GM19455 (cell line): ENCODE data around the gene RNF26.

Experiments
- ATAC-seq: cut with Tn5 transposase; IDR thresholded peaks from one replicate; pipeline ENCODE4 v1.9.1; 2021; ENCODE audit not compliant: unreplicated experiment

Gene RNF26

DNA sequence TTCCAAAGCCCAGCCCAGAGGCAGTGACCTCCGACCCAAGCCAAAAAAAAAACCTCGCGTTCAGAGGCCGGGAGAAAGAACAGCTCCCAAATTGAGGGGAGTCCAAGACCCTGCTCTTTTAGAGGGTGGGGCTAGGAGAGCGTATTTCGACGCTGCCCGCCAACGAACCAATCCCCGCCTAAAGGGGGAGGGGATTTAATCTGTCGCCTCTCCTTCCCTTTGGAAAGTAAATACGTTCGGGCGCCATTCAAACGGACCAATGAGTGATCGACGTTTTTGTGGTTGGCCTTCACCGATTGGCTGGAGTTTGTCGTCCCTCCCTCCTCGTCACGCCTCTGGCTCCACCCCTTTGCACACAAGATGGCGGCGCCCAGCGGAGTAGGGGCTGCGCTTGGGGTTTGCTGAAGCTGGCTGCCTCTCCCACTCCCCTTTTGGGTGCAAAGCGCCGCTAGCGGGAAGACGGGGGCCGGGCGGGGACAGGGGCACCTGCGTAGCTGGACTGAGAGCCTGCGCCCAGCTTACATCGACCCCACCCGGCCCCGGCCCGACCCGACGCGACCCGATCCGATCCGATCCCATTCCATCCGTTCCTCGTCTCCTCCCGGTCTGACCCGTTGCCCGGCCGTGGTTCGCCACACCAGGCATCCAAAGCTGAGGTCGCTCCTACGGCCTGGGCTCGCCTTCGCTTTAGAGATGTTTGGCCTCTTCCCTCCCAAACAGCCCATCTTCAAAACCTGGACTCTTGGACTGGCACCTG lies at the start of gene RNF26:
RNF26 (plus strand) TSS at position 354 of the 757 bp plus-strand sequence. CDS start 596 bp downstream, outside the sequence.
- ATAC-seq, result peak; percentile 94

DNA sequence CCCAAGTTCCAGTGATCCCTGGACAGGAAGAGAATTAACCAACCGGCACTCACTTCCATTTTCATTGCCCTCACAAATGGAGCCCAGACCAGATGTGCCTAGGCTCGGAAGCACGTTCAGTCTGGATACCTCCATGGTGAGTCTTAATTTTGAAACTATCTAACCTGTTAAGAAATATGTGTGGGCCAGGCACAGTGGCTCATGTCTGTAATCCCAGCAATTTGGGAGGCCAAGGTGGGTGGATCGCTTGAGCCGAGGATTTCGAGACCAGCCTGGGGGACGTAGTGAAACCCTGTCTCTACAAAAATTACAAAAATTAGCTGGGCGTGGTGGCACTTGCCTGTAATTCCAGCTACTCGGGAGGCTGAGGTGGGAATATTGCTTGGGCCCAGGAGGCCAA lies 48.9 kb upstream of the RNF26 start:
- ATAC-seq, result no peak

DNA sequence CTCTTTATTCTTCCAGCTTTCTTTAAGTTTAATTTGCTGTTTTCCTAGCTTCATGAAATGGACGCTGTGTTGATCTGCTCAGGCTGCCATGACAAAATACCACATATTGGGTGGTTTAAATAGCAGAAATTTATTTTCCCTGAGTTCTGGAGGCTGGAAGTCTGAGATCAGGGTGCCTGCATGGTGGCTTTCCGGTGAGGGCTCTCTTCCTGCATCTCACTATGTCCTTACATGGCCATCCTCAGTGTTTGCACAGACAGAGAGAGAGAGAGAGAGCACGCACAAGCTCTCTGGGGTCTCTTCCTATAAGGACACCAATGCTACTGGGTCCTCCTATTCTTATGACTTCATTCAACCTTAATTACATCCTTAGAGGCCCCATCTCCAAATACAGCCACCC lies 46.1 kb upstream of the RNF26 start:
- no peak for ATAC-seq

DNA sequence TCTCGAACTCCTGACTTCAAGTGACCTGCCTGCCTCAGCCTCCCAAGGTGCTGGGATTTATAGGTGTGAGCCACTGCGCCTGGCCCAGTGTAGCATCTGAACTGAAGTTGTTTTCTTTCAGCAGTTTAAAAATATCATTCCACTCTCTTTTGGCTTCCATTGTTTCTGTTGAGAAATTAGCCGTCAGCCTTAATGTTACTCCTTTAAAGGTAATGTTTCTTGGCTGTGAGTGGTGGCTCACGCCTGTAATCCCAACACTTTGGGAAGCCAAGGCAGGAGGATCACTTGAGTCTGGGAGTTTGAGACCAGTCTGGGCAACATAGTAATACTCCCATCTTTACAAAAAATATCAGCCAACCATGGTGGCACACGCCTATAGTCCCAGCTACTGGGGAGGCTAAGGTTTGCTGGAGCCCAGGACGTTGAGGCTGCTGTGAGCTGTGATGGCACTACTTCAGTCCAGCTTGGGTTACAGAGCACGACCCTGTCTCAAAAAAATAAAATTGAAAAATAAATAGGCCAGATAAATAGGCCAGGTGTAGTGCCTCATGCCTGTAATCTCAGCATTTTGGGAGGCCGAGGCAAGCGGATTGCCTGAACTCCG lies 43.3 kb upstream of the RNF26 start:
- ATAC-seq, result no peak

DNA sequence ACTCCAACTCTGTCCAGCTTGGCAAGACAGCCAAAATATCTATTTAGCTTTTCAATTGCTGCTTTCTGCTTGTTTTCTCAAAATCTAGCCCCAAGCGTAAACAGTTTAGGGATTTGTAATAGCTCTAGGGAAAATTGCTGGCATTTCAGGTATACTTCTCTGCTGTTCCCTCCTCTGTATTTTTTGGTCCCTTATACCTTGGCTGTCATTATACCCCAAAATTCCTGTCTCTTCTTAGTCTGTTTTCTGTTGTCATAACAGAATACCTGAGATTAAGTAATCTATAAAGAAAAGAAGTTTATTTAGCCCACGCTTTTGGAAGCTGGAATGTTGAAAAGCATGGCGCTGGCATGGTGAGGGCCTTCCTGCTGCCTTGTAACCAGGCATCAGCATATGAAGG lies 40.9 kb upstream of the RNF26 start:
- no peak for ATAC-seq

DNA sequence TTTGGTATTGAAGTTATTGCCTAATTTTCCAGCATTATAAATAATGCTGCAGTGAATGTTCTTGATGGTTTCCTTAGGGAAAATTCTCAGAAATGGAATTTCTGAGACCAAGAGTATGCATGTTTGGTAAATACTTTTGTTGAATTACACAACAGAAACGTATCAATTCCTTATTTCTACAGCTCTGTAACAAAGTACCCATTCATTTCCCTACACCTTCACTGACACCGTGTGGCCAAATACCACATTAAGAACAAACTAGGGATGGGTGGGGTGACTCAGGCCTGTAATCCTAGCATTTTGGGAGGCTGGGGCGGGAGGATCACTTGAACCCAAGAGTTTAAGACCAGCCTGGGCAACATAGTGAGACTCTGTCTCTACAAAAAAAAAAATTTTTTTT lies 39.1 kb upstream of the RNF26 start:
- no peak for ATAC-seq

DNA sequence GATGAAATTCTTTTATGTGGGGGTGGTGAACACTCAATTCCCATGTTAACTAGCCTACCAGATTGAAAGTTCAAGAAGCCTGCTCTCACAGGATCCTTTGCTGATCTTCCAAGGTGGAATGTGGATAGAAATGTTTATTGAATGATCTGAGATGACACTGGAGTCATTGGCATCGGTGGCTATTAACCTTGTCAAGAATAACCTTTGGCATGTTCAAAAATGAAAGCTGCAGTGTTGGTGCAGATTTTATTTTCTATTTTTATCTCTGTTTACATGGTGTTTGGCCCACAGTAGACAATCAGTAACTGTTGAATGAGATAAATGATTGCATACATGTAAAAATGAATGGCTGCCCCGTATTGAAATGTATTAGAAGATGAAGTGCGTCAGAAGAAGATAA lies 36.4 kb upstream of the RNF26 start:
- ATAC-seq, result no peak

DNA sequence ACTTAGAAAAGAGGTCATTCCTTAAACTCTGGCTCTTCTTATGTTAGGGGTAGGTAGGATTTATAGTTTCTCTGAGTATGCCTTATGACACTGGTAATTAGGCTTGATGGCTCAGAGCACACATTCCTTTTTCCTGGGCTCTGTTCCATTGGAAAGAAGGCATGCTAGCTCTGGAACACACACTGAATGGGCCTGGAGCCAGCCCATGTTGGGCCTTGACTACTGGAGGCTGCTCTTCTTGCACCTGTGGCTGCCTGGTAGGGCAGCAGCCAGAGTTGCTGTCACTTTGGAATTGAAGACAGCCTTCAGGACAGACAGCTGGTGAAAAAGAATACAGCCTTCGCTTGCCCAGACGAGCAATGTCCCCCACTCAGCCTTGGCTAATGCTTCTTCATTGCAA lies 35.6 kb upstream of the RNF26 start:
- ATAC-seq, result no peak

DNA sequence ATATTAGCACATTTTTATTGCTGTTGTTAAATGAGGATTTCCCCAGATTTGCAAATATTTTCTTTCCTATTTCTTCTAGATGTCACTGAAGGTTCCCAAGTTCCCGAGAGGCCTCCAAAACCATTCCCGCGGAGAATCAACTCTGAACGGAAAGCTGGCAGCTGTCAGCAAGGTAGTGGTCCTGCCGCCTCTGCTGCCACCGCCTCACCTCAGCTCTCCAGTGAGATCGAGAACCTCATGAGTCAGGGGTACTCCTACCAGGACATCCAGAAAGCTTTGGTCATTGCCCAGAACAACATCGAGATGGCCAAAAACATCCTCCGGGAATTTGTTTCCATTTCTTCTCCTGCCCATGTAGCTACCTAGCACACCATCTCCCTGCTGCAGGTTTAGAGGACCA lies 34.9 kb upstream of the RNF26 start:
- no peak for ATAC-seq

DNA sequence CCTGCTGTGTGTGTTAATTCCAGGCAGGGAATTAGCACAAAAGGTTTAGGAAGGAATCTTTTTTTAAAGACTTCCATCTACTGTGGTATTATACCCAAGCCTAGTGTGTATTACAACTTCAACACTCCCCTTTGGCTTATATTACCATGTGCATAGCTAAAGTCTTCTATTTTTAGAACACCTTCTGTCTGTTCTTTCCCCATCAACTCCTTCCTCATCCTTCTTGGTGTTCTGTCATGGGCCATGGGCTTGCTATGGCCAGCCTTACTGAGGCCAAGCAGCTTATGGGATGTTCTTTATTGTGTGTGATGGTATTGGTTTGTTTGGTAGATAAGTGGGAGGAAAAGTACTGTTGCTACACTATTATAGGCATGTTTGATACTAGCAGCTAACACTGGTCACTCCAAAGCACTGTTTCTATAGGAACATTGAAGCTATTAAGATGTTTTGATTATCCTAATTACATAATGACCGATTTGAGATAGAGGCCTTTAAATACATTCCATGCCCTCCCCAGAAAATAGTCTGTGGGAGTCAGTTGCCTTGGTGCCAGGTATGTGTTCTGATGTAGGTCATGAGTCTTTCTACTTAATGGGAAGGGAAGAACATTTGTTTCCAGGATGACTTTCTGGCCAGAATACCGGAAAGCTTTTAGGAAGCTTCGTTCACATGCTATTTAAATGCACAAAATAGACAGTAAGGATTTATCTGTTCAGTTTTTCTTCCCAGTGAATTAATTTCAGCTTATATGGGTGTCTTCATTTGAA lies 33.9 kb upstream of the RNF26 start:
- no peak for ATAC-seq

DNA sequence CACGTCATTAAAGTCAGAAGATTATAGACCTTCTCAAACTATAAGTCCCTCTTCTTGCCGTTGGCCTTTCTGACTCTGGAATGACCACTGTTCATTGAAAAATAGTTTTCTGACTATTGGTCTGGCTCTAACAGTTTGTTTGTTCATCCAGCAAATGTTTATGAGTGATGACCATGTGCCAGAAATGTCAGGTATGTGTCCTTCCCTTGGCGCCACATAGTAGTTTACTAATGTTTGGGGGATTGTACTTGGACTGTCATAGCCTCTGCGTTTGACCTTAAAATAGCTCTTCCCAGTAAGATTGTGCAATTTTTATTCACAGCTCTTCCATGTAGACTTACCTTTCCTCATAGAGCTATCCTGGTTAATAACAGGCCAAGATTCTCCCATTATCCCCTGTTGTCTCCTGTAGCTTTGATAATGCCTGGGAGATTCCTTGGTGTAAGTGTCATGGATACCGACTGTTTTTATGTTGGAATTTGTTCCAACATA lies 31.1 kb upstream of the RNF26 start:
- no peak for ATAC-seq

DNA sequence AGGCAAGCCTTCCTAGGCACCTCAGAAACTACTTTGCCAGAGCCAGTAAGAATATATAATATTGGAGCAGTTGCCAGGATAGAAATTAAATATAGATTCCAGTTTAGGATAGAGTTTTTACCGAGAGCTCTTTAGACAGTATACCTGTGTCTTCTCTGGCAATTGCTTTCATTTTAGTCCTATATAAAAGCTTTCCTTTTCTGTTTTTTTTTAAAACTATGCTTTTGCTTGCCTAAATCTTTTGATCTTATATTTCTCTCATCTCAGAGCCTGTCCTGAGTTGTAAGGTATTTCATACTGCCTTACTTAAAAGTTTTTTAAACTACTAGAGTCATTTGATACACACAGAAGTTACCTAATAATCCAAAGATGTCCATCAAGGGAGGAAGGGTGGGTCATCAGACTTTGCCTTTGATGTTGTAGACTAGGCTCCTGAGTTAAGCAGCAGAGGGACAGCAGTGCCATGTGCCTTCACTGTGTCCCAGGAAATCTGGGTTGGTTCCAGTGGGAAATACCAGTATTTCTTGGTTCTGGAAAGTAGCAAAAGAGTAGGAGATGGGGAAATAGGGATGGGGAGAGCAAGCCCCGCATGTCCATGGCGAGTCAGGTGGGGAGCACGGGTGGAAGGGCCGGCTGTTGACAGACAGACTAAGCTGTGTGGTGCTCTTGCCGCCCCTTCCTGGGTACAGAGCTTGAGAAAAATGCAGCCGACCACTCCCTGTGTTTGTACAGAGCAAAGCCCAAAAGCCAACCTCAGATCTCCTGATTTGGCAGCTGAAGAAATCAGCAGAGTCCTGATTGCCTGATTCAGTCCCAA lies 28.6 kb upstream of the RNF26 start:
- ATAC-seq, result no peak

DNA sequence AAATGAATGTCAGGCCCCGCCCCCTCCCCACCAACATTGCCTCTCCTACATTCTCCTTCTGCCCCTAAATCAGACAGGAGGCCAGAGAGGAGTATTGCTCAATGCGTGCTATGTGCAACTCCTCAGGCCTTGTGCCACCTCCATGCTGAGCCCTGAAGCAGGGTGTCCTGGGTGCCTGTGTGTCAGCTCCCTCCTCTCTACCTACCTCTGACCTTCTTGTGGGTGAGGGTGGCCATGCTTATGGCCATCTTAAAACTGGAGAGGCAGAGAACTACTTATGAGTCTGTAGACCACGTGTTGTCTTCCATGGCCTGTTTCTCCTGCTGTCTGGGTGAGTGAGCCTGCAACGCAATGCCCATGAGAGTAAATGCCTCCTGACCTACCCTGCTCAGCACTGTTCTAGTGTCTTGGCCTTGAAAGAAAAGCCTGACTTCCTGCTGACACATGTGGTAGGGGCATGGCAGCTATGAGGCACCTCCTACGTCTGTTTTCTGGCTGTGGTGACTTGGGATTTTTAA lies 27.9 kb upstream of the RNF26 start:
- ATAC-seq, result no peak

DNA sequence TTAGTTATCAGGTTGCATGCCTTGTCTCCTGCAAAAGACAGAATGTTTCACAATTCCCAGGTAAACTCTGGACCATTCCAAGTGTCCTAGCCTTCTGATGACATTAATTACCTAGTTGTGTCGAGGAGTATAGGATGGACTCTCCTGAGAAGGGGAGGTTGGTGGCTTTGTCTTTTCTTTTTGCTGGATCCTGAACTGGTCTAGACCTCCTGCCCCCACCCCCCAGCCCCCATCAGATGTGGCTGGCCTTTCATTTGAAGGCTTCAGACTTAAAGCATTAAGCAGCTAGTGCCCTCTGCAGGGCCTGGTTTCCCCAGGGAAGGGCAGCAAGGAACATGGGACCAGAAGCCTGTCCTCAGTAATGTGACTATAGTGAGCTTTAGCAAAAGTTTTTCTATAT lies 27.1 kb upstream of the RNF26 start:
- ATAC-seq, result no peak

DNA sequence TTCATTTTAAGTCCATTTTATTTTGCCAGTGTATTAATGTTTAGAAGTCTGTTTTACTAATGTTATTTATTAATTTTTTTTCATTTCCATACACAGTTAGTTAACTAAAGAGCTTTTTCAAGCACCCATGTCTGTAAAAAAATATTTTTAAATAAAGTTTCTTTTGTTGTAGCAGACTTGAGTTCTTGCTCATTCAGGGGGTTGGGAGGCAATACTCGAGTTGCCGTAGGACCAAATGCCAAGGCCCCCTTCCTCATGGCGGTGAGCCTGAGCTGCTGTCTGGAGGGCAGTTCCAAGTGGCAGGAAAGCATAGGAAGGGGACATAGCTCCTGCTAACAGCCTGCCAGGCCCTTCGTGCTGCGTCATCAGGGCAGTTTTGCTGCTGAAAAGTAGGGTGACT lies 26.4 kb upstream of the RNF26 start:
- no peak for ATAC-seq

DNA sequence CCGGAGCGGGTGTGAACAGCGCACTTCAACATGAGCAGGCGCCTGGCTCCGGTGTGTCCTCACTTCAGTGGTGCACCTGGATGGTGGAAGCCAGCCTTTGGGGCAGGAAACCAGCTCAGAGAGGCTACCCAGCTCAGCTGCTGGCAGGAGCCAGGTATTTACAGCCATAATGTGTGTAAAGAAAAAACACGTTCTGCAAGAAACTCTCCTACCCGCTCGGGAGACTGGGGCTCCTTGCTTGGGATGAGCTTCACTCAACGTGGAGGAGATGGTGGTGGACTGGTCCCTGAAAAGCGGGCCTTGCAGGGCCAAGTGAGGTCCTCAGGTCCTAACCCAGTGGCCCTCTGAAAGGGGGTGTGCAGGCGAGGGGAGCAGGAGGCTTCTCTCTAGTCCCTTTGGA lies 24.9 kb upstream of the RNF26 start:
- ATAC-seq, result no peak

DNA sequence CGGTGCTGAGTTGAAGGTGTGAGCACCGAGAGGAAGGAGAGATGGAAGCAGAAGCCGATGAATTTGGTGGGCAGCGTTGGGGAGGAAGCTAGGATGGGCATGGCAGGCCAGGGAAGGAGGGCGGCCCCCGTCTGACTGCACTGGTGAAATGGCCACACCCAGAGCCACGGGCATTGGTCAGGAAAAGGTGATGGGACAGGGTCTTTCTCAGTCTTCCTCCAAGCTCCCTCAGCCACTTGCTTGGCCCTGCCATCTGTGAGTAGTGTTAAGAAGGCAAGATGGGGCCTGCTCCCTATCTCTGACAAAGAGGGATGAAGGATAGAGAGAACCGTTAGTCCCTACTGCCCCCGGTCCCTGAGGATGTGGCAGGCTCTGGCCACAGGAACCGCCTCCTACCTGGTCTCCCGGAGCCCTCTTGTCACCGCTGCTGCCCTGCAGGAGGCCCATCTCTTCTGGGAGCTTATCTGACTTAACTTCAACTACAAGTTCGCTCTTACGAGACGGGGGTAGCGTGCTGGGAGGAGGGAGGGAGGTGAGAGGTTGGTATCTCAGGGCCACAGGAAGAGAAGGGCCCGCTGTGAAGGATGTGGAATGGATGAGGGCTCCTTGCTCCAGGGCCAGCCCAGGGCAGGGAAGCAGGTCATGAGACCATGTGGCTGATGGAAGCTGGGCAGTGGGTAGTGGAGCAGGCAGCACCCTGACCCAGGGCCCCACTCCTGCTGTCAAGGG lies 24.2 kb upstream of the RNF26 start:
- no peak for ATAC-seq

DNA sequence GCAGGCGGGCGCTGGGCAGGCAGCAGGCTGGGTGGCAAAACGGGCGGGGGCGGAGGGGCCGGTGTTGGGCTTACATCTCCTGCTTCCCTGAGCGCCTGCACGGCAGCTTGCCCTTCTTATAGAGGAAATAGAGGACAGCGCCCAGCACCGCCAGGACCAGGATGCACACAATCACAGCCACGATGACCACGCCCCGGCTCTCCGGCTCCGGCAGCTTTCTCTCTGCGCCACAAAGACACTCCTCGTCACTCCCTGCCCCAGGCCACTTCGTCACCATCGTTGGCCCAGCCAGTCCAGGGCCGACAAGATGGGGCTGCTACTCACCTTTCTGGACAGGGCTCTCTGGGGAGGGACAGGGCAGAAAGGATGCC lies 23.7 kb upstream of the RNF26 start:
- no peak for ATAC-seq

DNA sequence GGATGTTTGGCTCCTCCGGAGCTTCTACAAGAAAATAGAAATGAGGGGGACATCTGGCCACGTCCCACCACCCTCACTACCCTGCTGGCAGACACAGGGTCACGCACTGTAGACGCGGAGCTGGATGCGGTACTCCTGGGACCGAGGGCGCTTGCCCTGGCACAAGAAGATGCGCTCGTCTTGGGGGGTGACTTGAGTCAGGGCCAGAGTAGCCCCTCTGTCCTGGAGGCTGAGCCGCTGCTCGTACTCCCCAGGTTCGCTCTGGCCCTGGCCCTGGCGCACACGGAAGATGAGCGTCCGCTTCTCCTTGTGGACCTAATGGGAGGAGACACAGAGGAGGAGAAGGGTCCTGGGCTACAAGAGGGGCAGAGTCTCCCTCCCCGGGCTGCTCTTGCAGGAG lies 19.6 kb upstream of the RNF26 start:
- no peak for ATAC-seq
